GM18951 (cell line): ENCODE measurements around the gene LRRN4.

Source experiments
- POLR2A ChIP-seq: IDR thresholded peaks from 4 replicates; pipeline ENCODE4 v1.6.1; 2011; ENCODE audit warnings: mild to moderate bottlenecking; ENCODE audit not compliant: insufficient read length, insufficient read depth; ENCODE audit errors: extremely low read depth
- in situ Hi-C: fragments of 300-500 bp; cut with MboI; formaldehyde crosslinking; loops from one replicate; pipeline ENCODE4 v1.12.0; 2022; ENCODE audit warnings: low sequenced_read_pairs, mixed read lengths, inconsistent platforms; ENCODE audit not compliant: unreplicated experiment

The LRRN4 gene

GRCh38 chr20:6053064-6053775 lies 640 bp downstream of the LRRN4 start:
- TF ChIP-seq POLR2A: no peak
- in situ Hi-C loops: no loop called here

- in situ Hi-C loops: no loop called here
- TF ChIP-seq POLR2A: no peak
Observed at GRCh38 chr20:6051505-6051904, 2.4 kb downstream of the LRRN4 start.

GRCh38 chr20:6048391-6048790 lies 5.5 kb downstream of the LRRN4 start:
- TF ChIP-seq POLR2A: no peak
- in situ Hi-C loops: no loop called here

- in situ Hi-C loops: no loop called here
- no peak for TF ChIP-seq POLR2A
Observed at GRCh38 chr20:6046432-6046831, 7.4 kb downstream of the LRRN4 start.

- in situ Hi-C loops: no loop called here
- TF ChIP-seq POLR2A: no peak
Observed at GRCh38 chr20:6045566-6045965, 8.3 kb downstream of the LRRN4 start.

GRCh38 chr20:6044115-6044514 lies 9.7 kb downstream of the LRRN4 start:
- no peak for TF ChIP-seq POLR2A
- in situ Hi-C loops: no loop called here

- in situ Hi-C loops: no loop called here
- TF ChIP-seq POLR2A: no peak
Observed at GRCh38 chr20:6041808-6042265, 12.0 kb downstream of the LRRN4 start.

GRCh38 chr20:6040958-6041807 lies 12.7 kb downstream of the LRRN4 start:
- in situ Hi-C loops: no loop called here
- TF ChIP-seq POLR2A: no peak

- in situ Hi-C loops: no loop called here
- no peak for TF ChIP-seq POLR2A
Observed at GRCh38 chr20:6040540-6040939, 13.3 kb downstream of the LRRN4 start.

GRCh38 chr20:6039766-6040165 lies 14.1 kb downstream of the LRRN4 start:
- TF ChIP-seq POLR2A: no peak
- in situ Hi-C loops: no loop called here

GRCh38 chr20:6038256-6038655 lies 15.6 kb downstream of the LRRN4 start:
- in situ Hi-C loops: no loop called here
- TF ChIP-seq POLR2A: no peak

- no peak for TF ChIP-seq POLR2A
- in situ Hi-C loops: no loop called here
Observed at GRCh38 chr20:6037082-6037481, 16.8 kb downstream of the LRRN4 start.

GRCh38 chr20:6036213-6036612 lies 17.6 kb downstream of the LRRN4 start:
- in situ Hi-C loops: no loop called here
- TF ChIP-seq POLR2A: no peak
